Neural cell (in vitro differentiated cells): ENCODE results near the gene TNS4. TPM values are rescaled to one million over a fixed set of nuclear protein-coding genes. Genes with fewer than 3 reads are reported as not detected.

Experiments used
- H2AFZ ChIP-seq: fragments of 200-600, 300-800 bp; sonication (generic), shearing (Covaris generic); 2 replicates; pipeline ENCODE4 v1.6.0; 2014; ENCODE audit warnings: low read depth, mild to moderate bottlenecking, antibody characterized with exemption, low read length, moderate library complexity
- H3F3A ChIP-seq: fragments of 200-600 bp; shearing (Covaris generic); 2 replicates; pipeline ENCODE4 v1.6.1; 2016; ENCODE audit warnings: mild to moderate bottlenecking, moderate library complexity, mixed read lengths, antibody characterized with exemption, low read length; ENCODE audit not compliant: insufficient read depth, poor library complexity, severe bottlenecking
- H3K27ac ChIP-seq: fragments of 200-600, 300-800 bp; sonication (generic), shearing (Covaris generic); 2 replicates; pipeline ENCODE4 v1.5.1; 2014; ENCODE audit warnings: mild to moderate bottlenecking, low read length, moderate library complexity
- H3K27me3 ChIP-seq: fragments of 300-800, 200-600 bp; sonication (generic), shearing (Covaris generic); 2 replicates; pipeline ENCODE4 v1.6.0; 2014; ENCODE audit warnings: mild to moderate bottlenecking, low read depth, low read length, moderate library complexity; ENCODE audit not compliant: insufficient read depth
- H3K36me3 ChIP-seq: fragments of 300-800, 200-600 bp; sonication (generic), shearing (Covaris generic); 2 replicates; pipeline ENCODE4 v1.5.1; 2014; ENCODE audit warnings: mild to moderate bottlenecking, antibody characterized with exemption, low read length, moderate library complexity; ENCODE audit not compliant: insufficient read depth
- H3K4me2 ChIP-seq: fragments of 300-800, 200-600 bp; sonication (generic), shearing (Covaris generic); 2 replicates; pipeline ENCODE4 v1.6.0; 2014; ENCODE audit warnings: mild to moderate bottlenecking, low read length
- H3K4me3 ChIP-seq: fragments of 300-800, 200-600 bp; sonication (generic), shearing (Covaris generic); 2 replicates; pipeline ENCODE4 v1.5.1; 2014; ENCODE audit warnings: mild to moderate bottlenecking, low read length, moderate library complexity
- H3K79me2 ChIP-seq: fragments of 200-600 bp; shearing (Covaris generic); replicated peaks from 2 replicates; pipeline ENCODE4 v1.6.0; 2014; ENCODE audit warnings: mild to moderate bottlenecking, low read length, moderate library complexity; ENCODE audit not compliant: insufficient read depth
- H3K9ac ChIP-seq: fragments of 300-800, 200-600 bp; sonication (generic), shearing (Covaris generic); 2 replicates; pipeline ENCODE4 v1.6.1; 2016; ENCODE audit warnings: mild to moderate bottlenecking, low read length, mixed read lengths
- H3K9me2 ChIP-seq: fragments of 200-600 bp; shearing (Covaris generic); 2 replicates; pipeline ENCODE4 v1.6.1; 2016; ENCODE audit warnings: mild to moderate bottlenecking, low read length, mixed read lengths; ENCODE audit not compliant: insufficient read depth
- H3K9me3 ChIP-seq: fragments of 200-600, 300-800 bp; sonication (generic), shearing (Covaris generic); 2 replicates; pipeline ENCODE4 v1.6.1; 2016; ENCODE audit warnings: mild to moderate bottlenecking, mixed run types, low read length, moderate library complexity, mixed read lengths
- H4K20me1 ChIP-seq: fragments of 200-600 bp; shearing (Covaris generic); 2 replicates; pipeline ENCODE4 v1.6.1; 2016; ENCODE audit warnings: mild to moderate bottlenecking, mixed run types; ENCODE audit not compliant: insufficient read depth
- EP300 ChIP-seq: fragments of 450-650 bp; conservative IDR thresholded peaks from 2 replicates; pipeline ENCODE4 v1.6.1; 2014; ENCODE audit warnings: antibody characterized with exemption, mild to moderate bottlenecking, moderate library complexity; ENCODE audit not compliant: poor library complexity, severe bottlenecking
- EZH2 ChIP-seq: fragments of 200-600, 300-800 bp; shearing (Covaris generic), sonication (generic); IDR thresholded peaks from 2 replicates; pipeline ENCODE4 v1.6.1; 2014; ENCODE audit warnings: antibody characterized with exemption, low read length, borderline replicate concordance, mild to moderate bottlenecking; ENCODE audit not compliant: insufficient read depth, poor library complexity, severe bottlenecking
- MXI1 ChIP-seq: fragments of 450-650 bp; conservative IDR thresholded peaks from 2 replicates; pipeline ENCODE4 v1.6.1; 2014; ENCODE audit warnings: antibody characterized with exemption, mild to moderate bottlenecking; ENCODE audit not compliant: poor library complexity, severe bottlenecking
- POLR2AphosphoS5 ChIP-seq: IDR thresholded peaks from 2 replicates; pipeline ENCODE4 v1.6.1; 2012
- RAD21 ChIP-seq: fragments of 450-650 bp; conservative IDR thresholded peaks from 2 replicates; pipeline ENCODE4 v1.6.1; 2014; ENCODE audit warnings: antibody characterized with exemption, mild to moderate bottlenecking, moderate library complexity
- REST ChIP-seq: IDR thresholded peaks from 2 replicates; pipeline ENCODE4 v1.6.1; 2012; ENCODE audit warnings: borderline replicate concordance
- SMC3 ChIP-seq: fragments of 450-650 bp; conservative IDR thresholded peaks from 2 replicates; pipeline ENCODE4 v1.6.1; 2014; ENCODE audit warnings: antibody characterized with exemption, mild to moderate bottlenecking, moderate library complexity; ENCODE audit not compliant: poor library complexity
- TAF1 ChIP-seq: IDR thresholded peaks from 2 replicates; pipeline ENCODE4 v1.6.1; 2012; ENCODE audit warnings: low read depth
- polyA plus RNA-seq: library from polyadenylated mRNA; depleted of rRNA; stranded (reverse); fragments of >200 nt; gene quantifications from 2 replicates; pipeline ENCODE4 v1.2.3, GENCODE V29; 2014

The TNS4 gene
- polyA plus RNA-seq, 1 donor from 2014 or later = not detected

- Histone ChIP-seq H3K4me3 (no peak overlapping the region), H2AFZ (no peak overlapping the region), H3K27ac (no peak overlapping the region), H3K36me3 (no peaks in the 10 kb centered on the region), H3K9ac (no peak overlapping the region), H3K9me3 (no peaks in the 10 kb centered on the region), H3K9me2 (no peaks in the 10 kb centered on the region), H3K79me2 (no peaks in the 10 kb centered on the region), H3K4me2 (no peak overlapping the region), H4K20me1 (no peaks in the 10 kb centered on the region), H3F3A (no peaks in the 10 kb centered on the region), H3K27me3 (no peaks in the 10 kb centered on the region)
- TF ChIP-seq SMC3 = no peak
Measured at GRCh38 chr17:40452921-40453378, 48.5 kb downstream of the TNS4 start.

GRCh38 chr17:40452216-40452787 lies 49.1 kb downstream of the TNS4 start:
- Histone ChIP-seq H3K36me3 (no peaks in the 10 kb centered on the region), H4K20me1 (no peaks in the 10 kb centered on the region), H3K4me3 (no peak overlapping the region), H2AFZ (no peak overlapping the region), H3K79me2 (no peaks in the 10 kb centered on the region), H3K9ac (no peak overlapping the region), H3K4me2 (no peak overlapping the region), H3F3A (no peaks in the 10 kb centered on the region), H3K9me3 (no peaks in the 10 kb centered on the region), H3K9me2 (no peaks in the 10 kb centered on the region), H3K27ac (no peak overlapping the region), H3K27me3 (no peaks in the 10 kb centered on the region)
- no peak for TF ChIP-seq MXI1
- no peak for TF ChIP-seq POLR2AphosphoS5
- TF ChIP-seq SMC3 = no peak
- no peak for TF ChIP-seq REST
- TF ChIP-seq EP300 = no peak
- no peak for TF ChIP-seq TAF1
- TF ChIP-seq EZH2 = no peak

GRCh38 chr17:40451420-40451819 lies 50.0 kb downstream of the TNS4 start:
- no peak overlapping the region for H2AFZ ChIP-seq
- H3K27me3 ChIP-seq = no peaks in the 10 kb centered on the region
- no peak overlapping the region for H3K4me3 ChIP-seq
- no peaks in the 10 kb centered on the region for H4K20me1 ChIP-seq
- H3F3A ChIP-seq = no peaks in the 10 kb centered on the region
- no peak overlapping the region for H3K9ac ChIP-seq
- no peaks in the 10 kb centered on the region for H3K79me2 ChIP-seq
- no peaks in the 10 kb centered on the region for H3K9me3 ChIP-seq
- H3K36me3 ChIP-seq = no peaks in the 10 kb centered on the region
- no peak for TF ChIP-seq REST
- TF ChIP-seq EZH2 = no peak
- no peak for TF ChIP-seq MXI1
- no peak for TF ChIP-seq RAD21
- TF ChIP-seq EP300 = no peak
- no peak for TF ChIP-seq SMC3
- H3K27ac ChIP-seq = no peak overlapping the region
- no peaks in the 10 kb centered on the region for H3K9me2 ChIP-seq
- no peak overlapping the region for H3K4me2 ChIP-seq
